Stimulated activated CD4-positive, alpha-beta T cell treated with anti-CD3 and anti-CD28 coated beads, TNF-alpha, amount 100 ng/mL, for 1 hour (primary cell): Measurements from ENCODE around the gene MCFD2.
"Not testable (repeated sequence)": the region's sequence is repeated elsewhere in the genome, so short reads cannot be mapped to it uniquely, and the experiment has no call there.

Experiments used
- DNase-seq, 3 donors: peaks; one replicate each; pipeline ENCODE4 v3.0.0-alpha.2; 2020; ENCODE audit warnings: low read depth in 3 of 3, low spot score in 1 of 3

MCFD2 gene

GRCh38 chr2:46904908-46905678 lies 10.5 kb downstream of the MCFD2 start:
- not testable (repeated sequence) for DNase-seq

GRCh38 chr2:46902980-46903379 lies 12.6 kb downstream of the MCFD2 start:
- DNase-seq: not testable (repeated sequence)

GRCh38 chr2:46902465-46902864 lies 13.1 kb downstream of the MCFD2 start:
- no peak for DNase-seq

- DNase-seq: no peak
Observed at GRCh38 chr2:46901611-46902010, 14.0 kb downstream of the MCFD2 start.

GRCh38 chr2:46900381-46900780 lies 15.2 kb downstream of the MCFD2 start:
- DNase-seq: no peak

- DNase-seq: no peak
Observed at GRCh38 chr2:46899053-46899452, 16.6 kb downstream of the MCFD2 start.

GRCh38 chr2:46898024-46898423 lies 17.6 kb downstream of the MCFD2 start:
- DNase-seq: no peak

GRCh38 chr2:46893269-46893939 lies 22.2 kb downstream of the MCFD2 start:
- no peak for DNase-seq

- DNase-seq: no peak
Observed at GRCh38 chr2:46891956-46892553, 23.6 kb downstream of the MCFD2 start.

GRCh38 chr2:46888421-46888952 lies 27.1 kb downstream of the MCFD2 start:
- DNase-seq: no peak

GRCh38 chr2:46887028-46887885 lies 28.3 kb downstream of the MCFD2 start:
- no peak for DNase-seq

GRCh38 chr2:46886268-46887027 lies 29.2 kb downstream of the MCFD2 start:
- no peak for DNase-seq

- DNase-seq: no peak
Observed at GRCh38 chr2:46885376-46885775, 30.2 kb downstream of the MCFD2 start.

GRCh38 chr2:46879511-46879910 lies 36.1 kb downstream of the MCFD2 start:
- DNase-seq: no peak

GRCh38 chr2:46878886-46879285 lies 36.7 kb downstream of the MCFD2 start:
- no peak for DNase-seq

GRCh38 chr2:46878240-46878877 lies 37.2 kb downstream of the MCFD2 start:
- no peak for DNase-seq

GRCh38 chr2:46877619-46878113 lies 37.9 kb downstream of the MCFD2 start:
- DNase-seq: no peak

GRCh38 chr2:46876741-46877384 lies 38.7 kb downstream of the MCFD2 start:
- DNase-seq: no peak
